ENCODE data around the gene QSOX1.

The QSOX1 gene

GRCh38 chr1:180227861-180228647 lies 73.4 kb downstream of the QSOX1 start:
- in situ Hi-C loops (cut with MboI; ENCODE audit: low pct_unique_long_range_greater_than_20kb, low sequenced_read_pairs) = no loop called here
- no peak for DNase-seq

GRCh38 chr1:180228648-180229482 lies 74.2 kb downstream of the QSOX1 start:
- in situ Hi-C loops (cut with MboI; ENCODE audit: low pct_unique_long_range_greater_than_20kb, low sequenced_read_pairs) = no loop called here
- DNase-seq = no peak

GRCh38 chr1:180229483-180230415 lies 75.1 kb downstream of the QSOX1 start, which contains the start of gene LHX4:
LHX4 (plus strand) TSS chr1:180230264; CDS start chr1:180230530, 266 bp downstream.
- DNase-seq = peak; percentile 56
- in situ Hi-C loops (cut with MboI; ENCODE audit: low pct_unique_long_range_greater_than_20kb, low sequenced_read_pairs) = no loop called here

GRCh38 chr1:180230416-180230790 lies 75.7 kb downstream of the QSOX1 start:
- DNase-seq = peak; percentile 58
- in situ Hi-C loops (cut with MboI; ENCODE audit: low pct_unique_long_range_greater_than_20kb, low sequenced_read_pairs) = no loop called here

- DNase-seq = peak; percentile 43
- in situ Hi-C loops (cut with MboI; ENCODE audit: low pct_unique_long_range_greater_than_20kb, low sequenced_read_pairs) = no loop called here
Measured at GRCh38 chr1:180230791-180231505, 76.3 kb downstream of the QSOX1 start.

- peak; percentile 70 for DNase-seq
- in situ Hi-C loops (cut with MboI; ENCODE audit: low pct_unique_long_range_greater_than_20kb, low sequenced_read_pairs) = no loop called here
Measured at GRCh38 chr1:180231506-180231921, 76.8 kb downstream of the QSOX1 start.

- no peak for DNase-seq
- in situ Hi-C loops (cut with MboI; ENCODE audit: low pct_unique_long_range_greater_than_20kb, low sequenced_read_pairs) = no loop called here
Measured at GRCh38 chr1:180231936-180232335, 77.3 kb downstream of the QSOX1 start.

GRCh38 chr1:180232521-180233043 lies 77.9 kb downstream of the QSOX1 start:
- in situ Hi-C loops (cut with MboI; ENCODE audit: low pct_unique_long_range_greater_than_20kb, low sequenced_read_pairs) = no loop called here
- no peak for DNase-seq

GRCh38 chr1:180233191-180234011 lies 78.7 kb downstream of the QSOX1 start:
- DNase-seq = no peak
- in situ Hi-C loops (cut with MboI; ENCODE audit: low pct_unique_long_range_greater_than_20kb, low sequenced_read_pairs) = no loop called here

GRCh38 chr1:180234369-180235076 lies 79.9 kb downstream of the QSOX1 start:
- no peak for DNase-seq
- in situ Hi-C loops (cut with MboI; ENCODE audit: low pct_unique_long_range_greater_than_20kb, low sequenced_read_pairs) = no loop called here

GRCh38 chr1:180235077-180235501 lies 80.4 kb downstream of the QSOX1 start:
- in situ Hi-C loops (cut with MboI; ENCODE audit: low pct_unique_long_range_greater_than_20kb, low sequenced_read_pairs) = no loop called here
- no peak for DNase-seq

- DNase-seq = no peak
- in situ Hi-C loops (cut with MboI; ENCODE audit: low pct_unique_long_range_greater_than_20kb, low sequenced_read_pairs) = no loop called here
Measured at GRCh38 chr1:180235502-180236239, 81.0 kb downstream of the QSOX1 start.

GRCh38 chr1:180236698-180237509 lies 82.2 kb downstream of the QSOX1 start:
- no peak for DNase-seq
- in situ Hi-C loops (cut with MboI; ENCODE audit: low pct_unique_long_range_greater_than_20kb, low sequenced_read_pairs) = no loop called here

GRCh38 chr1:180237869-180238476 lies 83.3 kb downstream of the QSOX1 start:
- DNase-seq = no peak
- in situ Hi-C loops (cut with MboI; ENCODE audit: low pct_unique_long_range_greater_than_20kb, low sequenced_read_pairs) = no loop called here

GRCh38 chr1:180238675-180239074 lies 84.0 kb downstream of the QSOX1 start:
- DNase-seq = no peak
- in situ Hi-C loops (cut with MboI; ENCODE audit: low pct_unique_long_range_greater_than_20kb, low sequenced_read_pairs) = no loop called here
